NCI-H526 (cell line): ENCODE results near the gene DENND1B.

Experiments used
- DNase-seq, 2 experiments: peaks; one replicate each; lab custom pipeline; 2025; lab: John Stamatoyannopoulos, UW

DENND1B gene, protein sequence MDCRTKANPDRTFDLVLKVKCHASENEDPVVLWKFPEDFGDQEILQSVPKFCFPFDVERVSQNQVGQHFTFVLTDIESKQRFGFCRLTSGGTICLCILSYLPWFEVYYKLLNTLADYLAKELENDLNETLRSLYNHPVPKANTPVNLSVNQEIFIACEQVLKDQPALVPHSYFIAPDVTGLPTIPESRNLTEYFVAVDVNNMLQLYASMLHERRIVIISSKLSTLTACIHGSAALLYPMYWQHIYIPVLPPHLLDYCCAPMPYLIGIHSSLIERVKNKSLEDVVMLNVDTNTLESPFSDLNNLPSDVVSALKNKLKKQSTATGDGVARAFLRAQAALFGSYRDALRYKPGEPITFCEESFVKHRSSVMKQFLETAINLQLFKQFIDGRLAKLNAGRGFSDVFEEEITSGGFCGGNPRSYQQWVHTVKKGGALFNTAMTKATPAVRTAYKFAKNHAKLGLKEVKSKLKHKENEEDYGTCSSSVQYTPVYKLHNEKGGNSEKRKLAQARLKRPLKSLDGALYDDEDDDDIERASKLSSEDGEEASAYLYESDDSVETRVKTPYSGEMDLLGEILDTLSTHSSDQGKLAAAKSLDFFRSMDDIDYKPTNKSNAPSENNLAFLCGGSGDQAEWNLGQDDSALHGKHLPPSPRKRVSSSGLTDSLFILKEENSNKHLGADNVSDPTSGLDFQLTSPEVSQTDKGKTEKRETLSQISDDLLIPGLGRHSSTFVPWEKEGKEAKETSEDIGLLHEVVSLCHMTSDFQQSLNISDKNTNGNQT

GRCh38 chr1:197775282-197776262, at the start of gene DENND1B:
TSS of gene DENND1B (minus strand) at chr1:197775480. CDS start at chr1:197775155, 325 bp downstream.
- peak; percentile 46 to 85 for DNase-seq

DNA sequence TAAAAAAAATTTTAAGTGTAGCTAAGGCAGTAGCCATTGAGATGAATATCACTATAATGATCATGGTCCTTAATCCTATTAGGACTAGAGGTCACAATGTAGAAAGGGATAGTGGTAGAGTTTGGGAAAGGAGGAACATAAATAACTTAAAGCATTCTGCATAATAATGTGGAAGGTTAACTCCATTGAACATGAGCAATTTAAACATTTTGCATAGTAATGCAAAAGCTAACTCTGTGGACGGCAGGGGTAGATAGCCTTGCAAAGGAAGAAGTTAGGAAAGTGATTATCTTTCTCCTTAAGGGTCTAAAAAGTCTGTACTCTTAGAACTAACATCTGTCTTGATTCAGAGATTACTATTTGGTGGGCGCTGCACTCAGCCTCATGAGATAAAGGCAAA, 39.0 kb upstream of the DENND1B start:
- no peak for DNase-seq

- no peak for DNase-seq
Observed at GRCh38 chr1:197813741-197814140, 38.5 kb upstream of the DENND1B start.

DNA sequence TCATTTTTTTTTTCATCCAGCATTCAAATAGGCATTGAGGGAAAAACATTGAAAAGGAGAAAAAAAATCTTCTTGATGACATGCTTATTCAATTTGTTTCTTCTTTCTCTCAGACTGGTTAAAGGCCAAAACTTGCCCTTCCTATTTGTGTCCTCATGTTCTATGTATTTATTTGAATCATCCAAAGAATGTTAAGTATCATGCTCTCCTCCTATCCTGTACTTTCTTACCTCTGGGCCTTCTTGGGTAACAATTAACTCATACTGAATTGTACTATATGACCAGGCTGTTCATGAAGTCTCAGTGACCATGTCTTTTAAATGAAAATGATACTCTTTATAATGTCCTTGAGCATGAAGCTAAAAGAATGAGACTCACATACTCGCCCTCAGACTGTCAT, 36.5 kb upstream of the DENND1B start:
- DNase-seq: no peak

- no peak for DNase-seq
Observed at GRCh38 chr1:197810812-197811211, 35.5 kb upstream of the DENND1B start.

- no peak for DNase-seq
Observed at GRCh38 chr1:197808880-197809279, 33.6 kb upstream of the DENND1B start.

GRCh38 chr1:197807739-197808453, 32.6 kb upstream of the DENND1B start:
- no peak for DNase-seq

GRCh38 chr1:197807216-197807615, 31.9 kb upstream of the DENND1B start:
- DNase-seq: no peak

DNA sequence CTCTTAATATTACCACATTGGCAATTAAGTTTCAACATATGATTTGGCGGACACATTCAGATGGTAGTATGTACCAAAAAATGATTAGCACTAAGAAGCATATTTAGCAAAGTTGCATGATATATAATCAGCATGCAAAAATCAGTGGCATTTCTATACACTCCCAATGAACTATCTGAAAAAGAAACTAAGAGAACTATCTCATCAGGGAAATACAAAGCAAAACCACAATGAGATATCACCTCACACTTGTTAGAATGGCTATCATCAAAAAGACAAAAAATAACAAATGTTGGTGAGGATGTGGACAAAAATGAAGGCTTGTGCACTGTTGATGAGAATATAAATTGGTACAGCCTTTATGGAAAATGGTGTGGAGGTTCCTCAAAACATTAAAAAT, 31.4 kb upstream of the DENND1B start:
- DNase-seq: no peak

- no peak for DNase-seq
Observed at GRCh38 chr1:197801684-197802083, 26.4 kb upstream of the DENND1B start.

DNA sequence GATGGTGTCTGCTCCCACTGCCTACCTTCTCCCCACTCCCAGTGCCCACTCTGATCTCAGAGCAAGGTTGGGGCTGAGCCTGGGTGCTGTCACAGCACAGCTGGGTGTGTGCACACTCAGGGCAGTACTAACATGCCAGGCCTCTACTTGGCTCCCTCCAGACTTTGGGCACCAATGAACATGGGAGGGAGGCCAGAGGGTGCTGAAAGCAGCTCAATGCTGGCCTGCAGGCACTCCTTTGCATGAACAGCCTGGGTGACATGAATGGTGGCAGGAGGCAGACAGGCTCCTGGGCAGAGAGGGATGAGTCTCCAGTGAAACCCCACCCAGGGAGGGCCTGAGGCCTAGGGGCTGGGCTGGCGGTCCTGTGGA, 25.8 kb upstream of the DENND1B start:
- no peak for DNase-seq

DNA sequence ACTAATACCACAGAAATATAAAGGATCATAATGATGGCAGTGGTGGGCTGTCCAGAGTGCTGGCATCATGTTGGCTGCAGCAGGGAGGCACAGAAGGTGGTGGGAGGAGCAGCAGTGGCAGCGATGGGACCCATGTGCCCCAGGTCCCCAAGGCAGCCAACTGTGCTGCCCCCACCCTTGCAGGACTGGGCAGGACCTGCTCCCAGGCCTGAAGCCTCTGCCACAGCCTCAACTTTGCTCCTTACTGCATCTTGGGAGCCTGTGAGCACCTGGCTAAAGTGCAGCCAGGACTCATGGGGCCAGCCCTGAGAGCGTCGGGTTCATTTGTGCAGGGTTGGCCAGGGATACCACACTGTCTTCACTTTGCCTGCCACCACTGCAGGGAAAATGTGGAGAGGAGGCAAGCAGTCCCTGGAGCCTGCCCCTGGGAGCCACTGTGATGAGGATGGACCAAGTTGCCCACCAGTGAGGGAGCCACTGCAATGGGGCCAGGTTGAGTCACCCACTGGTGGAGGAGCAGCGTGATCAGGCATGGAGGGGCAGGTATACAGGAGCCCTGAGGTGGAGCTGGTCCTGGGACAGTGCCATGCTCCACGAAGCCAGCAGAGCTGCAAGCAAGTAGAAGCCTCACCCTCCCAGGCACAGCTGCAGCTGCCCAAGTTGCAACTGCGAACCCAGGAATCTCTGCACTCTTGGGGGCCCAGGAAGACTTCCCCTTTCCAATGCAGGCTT, 25.3 kb upstream of the DENND1B start:
- no peak for DNase-seq

DNA sequence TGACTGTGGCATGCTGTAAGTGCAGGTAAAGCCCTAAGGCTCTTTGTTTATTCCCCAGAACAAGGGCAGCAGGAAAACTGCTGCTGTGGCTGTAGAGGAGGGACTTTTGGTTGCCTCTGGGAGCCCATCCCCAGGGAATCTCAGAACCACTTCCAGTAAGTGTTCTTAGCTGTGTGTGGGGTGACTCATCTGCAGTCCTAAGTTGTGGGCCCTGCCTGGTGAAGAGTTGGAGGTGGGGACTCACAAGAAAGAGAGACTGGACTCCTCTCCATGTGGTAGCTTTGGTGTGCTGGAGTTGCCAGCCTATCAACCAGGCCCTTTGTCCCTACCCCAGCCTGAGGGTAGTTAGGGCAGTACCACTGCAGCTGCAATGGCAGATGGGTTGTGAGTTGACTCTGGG, 24.0 kb upstream of the DENND1B start:
- no peak for DNase-seq

GRCh38 chr1:197798492-197798891, 23.2 kb upstream of the DENND1B start:
- no peak for DNase-seq

GRCh38 chr1:197797010-197797409, 21.7 kb upstream of the DENND1B start:
- DNase-seq: no peak

DNA sequence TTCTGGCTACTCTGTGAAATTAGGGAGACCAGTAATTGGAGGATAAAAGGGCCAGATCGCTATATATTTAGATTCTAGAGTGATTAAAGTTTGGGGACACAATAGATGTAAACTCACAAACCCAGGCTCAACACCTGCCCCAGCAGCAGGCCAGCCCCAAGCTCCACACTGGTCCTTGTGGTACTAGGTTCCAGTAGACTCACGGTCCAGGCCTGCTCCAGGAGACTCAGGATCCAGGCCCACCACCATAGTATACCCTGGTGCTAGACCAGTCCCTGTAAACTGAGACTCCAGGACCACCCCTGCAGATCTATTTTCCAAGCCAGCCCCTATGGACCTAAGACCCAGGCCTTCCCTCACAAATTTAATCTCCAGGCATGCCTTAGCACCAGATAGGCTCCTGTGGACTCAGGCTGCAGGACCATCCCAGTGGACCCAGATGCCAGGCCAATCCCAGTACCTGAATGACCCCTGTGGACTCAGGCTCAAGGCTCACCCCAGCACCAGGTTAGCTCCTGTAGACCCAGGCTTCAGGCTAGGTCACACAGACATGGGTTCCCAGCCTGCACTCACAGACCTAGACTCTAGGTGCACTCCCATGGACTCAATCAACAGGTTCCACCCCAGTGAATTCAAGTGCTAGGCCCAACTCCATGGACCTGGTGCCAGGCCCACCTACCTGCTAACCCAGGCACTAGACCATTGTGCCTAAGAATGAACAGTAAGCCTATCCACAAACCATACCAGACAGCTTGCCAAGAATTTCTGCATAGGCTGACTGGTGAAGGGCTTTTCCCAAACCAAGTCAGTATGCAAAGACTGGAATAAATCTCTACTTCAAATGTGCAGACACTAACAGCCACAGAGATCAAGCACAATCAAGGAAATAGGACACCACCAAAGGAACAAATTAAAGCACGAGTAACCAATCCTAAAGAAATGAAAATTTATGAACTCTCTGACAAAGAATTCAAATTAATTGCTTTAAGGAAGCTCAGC, 13.8 kb upstream of the DENND1B start:
- no peak for DNase-seq

GRCh38 chr1:197787623-197788536, 12.6 kb upstream of the DENND1B start:
- no peak for DNase-seq

- no peak for DNase-seq
Observed at GRCh38 chr1:197787056-197787455, 11.8 kb upstream of the DENND1B start.
